ENCODE data around the gene GOLT1A. TPM values are rescaled to one million over a fixed set of nuclear protein-coding genes. Genes with fewer than 3 reads are reported as not detected.

GOLT1A gene
- total RNA-seq, 1 donor from 2014 or later, result not detected

DNA sequence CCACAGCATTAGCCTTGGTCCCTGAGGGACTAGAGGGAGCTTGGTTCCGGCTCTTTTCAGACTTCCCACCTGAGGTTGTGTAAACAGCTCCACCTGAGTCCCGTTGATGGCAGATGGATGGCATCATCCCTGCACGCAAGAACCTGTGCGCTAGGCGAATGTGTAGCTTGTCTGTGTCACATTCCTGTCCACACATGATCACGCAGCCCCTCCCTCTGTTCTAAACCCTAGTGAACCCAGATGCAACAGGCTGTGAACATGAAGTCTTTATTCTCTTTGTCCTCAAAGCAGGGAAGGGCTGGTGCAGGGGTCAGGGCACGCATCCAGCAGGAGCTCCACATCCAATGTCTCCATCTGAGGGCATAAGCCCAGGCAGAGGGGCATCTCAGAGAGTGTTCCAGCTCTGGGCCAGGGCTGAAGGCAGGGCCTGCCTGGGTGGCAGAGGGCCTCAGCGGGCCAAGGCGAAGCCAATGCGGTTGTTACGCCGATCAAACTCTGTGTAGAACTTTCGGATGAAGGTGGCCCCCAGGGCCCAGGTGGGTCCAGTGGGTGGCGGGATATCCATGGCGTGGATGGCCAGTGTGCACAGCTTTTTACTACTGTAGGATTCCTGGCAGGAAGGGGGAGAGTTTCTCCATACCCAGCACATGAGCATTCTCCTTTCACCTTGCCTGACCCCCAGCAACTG is 59.1 kb downstream of the GOLT1A start:
- DNase-seq, result no peak

DNA sequence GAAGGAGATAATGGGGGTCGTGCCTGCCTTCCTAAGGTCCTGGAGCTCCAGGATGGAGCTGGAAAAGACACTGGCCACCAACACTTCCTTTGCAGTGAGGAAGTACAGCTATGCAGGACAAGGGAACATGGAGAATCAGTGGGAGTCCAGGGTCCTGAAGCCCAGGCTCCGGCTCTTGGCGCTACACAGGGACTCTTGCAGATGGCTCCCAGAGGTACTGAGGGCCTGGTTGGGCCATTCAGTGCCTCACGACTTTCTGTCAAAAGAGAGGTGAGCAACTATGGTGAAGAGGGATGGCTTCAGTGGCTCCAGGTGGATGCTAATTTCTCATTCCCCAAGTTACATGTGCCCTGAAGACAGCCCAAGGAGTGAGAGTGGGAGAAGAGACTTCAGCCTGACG is 60.1 kb downstream of the GOLT1A start:
- no peak for DNase-seq

DNA sequence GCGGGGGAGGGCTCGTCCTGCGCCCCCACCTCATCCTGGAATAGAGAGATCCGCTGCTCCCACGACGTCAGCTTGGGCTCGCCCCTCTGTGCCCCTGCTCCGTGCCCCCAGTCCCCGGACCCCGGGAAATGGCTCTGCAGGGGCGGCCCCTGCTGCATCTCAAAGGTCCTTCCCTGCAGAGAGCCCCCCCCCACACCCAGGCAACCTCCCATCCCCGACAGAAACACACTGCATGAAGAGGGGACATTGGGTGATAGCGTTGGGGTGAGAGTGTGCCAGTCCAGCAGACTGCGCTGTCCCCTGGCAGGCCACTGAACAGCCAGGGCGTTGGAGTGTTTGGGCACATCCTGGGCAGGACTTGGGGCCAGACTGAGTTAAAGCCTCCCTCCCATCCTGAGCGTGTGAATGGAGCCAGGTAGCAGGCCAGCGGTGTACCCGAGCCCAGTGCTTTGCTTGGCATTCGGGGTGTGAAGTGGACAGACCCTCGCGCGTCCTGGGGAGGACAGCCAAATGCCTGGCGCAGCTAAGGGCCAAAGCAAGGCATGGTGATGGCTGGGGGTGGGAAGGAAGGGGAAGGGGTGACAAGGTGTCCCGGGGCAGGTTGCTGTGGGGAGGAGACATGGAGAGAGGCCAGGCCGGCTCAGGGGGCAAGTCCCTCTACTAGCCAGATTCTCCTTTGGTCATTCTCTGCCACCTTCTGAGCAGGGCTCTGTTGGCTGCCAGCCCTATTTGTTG is 61.3 kb downstream of the GOLT1A start:
- no peak for DNase-seq

DNA sequence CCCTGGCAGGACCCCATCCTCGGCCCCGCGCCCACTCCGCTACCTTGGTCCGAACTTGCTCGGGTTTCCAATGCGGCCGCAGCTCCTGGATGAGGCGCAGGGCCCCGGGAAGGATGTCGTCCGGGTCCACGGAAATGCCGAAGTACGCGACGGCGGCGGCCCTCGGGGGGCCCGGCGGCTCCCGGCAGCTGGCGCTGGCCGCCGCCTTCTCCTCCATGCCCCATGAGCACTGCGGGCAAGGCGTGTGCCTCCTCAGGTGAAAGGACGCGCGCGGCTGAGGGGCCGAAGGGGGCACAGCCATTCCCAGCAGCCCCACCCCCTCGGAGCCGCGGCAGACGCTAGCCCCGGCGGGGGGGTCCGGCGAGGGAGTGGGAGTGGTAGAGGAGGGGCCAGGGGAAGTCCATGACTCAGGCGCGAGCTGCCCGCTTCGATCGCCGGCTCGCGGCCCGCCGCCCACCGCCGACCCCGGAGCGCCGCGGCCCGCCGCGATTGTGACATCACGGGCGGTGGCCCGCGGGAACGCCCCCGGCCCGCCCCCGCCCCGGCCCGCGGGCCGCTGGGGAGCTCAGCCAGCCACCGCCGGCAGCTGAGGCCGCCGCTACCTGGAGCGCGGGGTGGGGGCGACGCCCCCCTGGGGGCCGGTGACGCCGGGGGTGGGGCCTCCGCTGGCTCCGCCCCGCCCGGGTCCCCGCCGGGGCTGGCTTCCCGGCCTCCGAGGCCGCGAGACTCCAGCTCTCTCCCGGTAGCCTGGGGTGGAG is 62.1 kb downstream of the GOLT1A start, which contains the start of gene ETNK2:
Gene ETNK2 (minus strand): TSS at position 493 of the 758 bp plus-strand sequence. CDS start 192 bp downstream, at position 301.
- DNase-seq, result no peak

DNA sequence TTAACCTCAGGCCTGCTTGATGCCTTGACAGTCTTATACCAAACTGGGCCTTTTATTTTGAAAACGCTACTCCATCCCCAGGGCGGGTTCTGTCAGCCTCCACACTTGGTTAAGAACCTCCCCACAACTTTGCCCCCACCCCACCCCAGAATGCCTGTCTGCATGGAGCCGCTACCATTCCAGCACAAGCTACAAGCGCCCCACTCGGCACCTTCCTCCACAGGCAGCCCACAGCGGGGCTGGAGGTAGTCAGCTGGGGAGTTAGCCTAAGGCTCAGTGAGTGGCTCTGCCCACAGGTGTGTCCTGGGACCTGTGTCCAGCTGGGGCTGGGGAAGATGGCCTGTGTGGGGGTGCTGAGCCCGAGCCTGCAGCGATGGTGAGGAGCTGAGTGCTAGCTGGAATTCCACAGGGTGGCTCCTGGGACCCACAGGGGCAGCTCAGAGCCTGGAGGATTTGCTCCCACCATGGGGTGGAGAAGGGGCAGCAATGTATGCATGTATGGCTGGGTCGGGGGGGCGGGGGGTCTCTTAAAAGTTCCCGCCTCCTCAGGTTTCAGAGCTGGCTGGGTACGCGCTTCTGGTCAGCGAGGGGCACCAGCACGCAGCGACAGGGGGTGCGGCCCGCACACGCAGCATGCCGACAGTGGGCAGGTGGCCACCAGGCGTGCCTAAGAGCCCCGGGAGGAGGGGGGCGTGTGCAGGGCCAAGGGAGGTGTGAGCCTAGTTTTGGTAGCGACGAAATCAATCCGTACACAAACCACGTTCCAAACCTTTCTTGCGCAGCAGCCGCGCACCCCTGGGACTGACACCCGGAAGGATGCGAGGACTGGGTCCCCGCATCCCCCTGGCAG is 62.9 kb downstream of the GOLT1A start:
- DNase-seq, result no peak

DNA sequence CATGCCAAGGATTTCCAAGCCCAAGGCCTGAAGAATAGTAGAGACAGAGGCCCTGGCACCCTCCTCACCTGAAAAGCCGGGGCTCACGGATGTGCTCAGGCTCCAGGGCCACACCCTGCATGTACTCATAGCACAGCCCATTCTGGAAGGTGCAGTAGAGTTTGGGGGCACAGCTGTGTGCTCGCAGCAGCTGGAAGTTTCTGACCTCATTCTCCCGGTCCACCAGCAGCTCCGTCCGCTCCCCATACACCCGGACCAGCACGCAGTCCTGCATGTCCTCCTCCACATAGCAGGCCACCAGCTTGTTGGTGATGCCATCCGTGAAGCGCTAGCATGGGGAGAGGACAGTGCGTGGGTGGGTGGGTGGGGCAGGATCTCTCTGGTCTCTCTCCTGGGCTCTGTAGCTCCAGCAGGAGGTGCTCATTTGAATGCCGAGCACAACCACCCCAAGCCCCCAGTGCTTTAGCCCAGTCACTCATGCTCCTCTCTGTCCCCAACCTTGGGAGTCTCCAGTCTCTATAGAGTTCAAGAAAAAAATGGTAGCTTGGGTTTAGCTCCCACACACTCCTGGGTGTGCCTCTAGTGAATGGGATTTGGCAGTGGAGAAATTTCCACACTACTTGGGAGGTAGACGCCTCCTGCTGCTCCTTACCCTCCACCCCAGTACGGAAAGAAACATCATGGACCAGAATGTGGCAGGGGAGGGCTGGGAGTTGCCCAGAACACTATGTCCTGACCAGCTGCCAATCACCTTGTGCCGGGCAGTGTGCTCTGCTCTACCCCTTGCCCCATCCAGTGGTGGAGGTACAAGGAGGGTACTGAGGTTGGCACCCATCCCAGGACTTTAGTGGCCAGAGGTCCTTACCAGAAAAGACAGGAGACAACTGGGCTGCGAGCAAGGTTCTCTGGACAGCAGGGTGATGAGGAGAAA is 63.9 kb downstream of the GOLT1A start:
- DNase-seq, result no peak

DNA sequence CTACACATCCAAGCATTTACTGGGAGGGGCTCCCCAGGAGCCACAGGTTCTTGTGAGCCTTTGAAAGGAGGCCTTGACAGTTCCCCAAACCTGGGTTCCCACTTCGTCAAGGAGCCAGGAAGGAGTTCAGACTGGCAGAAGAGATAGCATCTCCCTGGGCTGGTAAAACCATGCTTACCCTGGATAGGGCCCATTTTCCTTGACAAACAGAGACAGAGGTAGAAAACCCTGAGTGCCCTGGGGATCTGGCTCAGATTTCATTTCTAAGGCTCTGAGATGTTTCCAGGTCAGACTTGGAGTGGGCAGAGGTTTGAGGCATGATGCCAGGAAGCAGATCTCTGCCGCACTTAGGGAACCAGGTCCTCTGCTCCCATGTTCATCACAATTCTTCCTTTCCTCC is 64.7 kb downstream of the GOLT1A start:
- DNase-seq, result no peak

Other genes with a start within 250 kb of the GOLT1A start
- 0.78 TPM for gene SOX13, start 140.9 kb downstream of the GOLT1A start, total RNA-seq
- gene ETNK2, start 61.9 kb downstream of the GOLT1A start, total RNA-seq, result 28.1 TPM
- gene REN, start 47.7 kb downstream of the GOLT1A start, total RNA-seq, result not detected
- not detected for gene KISS1, start 17.5 kb downstream of the GOLT1A start, total RNA-seq
- gene PLEKHA6, start 145.9 kb upstream of the GOLT1A start, total RNA-seq, result 7.5 TPM
- 43.4 TPM for gene PPP1R15B, start 197.8 kb upstream of the GOLT1A start, total RNA-seq